GM19467 (cell line): ENCODE data around the gene TRAPPC11.
"Not testable (repeated sequence)": the region's sequence is repeated elsewhere in the genome, so short reads cannot be mapped to it uniquely, and the experiment has no call there.

Source experiments
- ATAC-seq: cut with Tn5 transposase; IDR thresholded peaks from one replicate; pipeline ENCODE4 v1.9.1; 2021; ENCODE audit warnings: mild to moderate bottlenecking, moderate library complexity; ENCODE audit not compliant: unreplicated experiment

TRAPPC11 gene

DNA sequence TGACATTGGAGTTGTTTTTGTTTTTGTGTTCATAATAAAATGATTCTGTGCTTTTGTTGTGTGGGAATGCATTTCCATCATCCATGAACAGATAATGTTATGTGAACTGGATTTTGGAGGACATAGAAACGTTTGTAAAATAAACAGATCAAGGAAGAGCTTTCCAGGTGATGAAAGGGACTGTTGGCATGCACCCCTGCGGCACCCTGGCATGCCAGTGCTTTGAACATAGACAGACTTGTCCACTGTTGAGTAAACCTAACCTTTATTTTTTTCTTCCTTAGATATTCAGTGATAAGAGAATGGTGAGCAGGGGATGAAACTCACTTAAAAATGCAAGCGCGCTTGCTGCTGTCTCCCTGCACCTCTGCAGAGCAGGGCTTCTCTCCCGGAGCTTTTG is 59.8 kb downstream of the TRAPPC11 start:
- no peak for ATAC-seq

DNA sequence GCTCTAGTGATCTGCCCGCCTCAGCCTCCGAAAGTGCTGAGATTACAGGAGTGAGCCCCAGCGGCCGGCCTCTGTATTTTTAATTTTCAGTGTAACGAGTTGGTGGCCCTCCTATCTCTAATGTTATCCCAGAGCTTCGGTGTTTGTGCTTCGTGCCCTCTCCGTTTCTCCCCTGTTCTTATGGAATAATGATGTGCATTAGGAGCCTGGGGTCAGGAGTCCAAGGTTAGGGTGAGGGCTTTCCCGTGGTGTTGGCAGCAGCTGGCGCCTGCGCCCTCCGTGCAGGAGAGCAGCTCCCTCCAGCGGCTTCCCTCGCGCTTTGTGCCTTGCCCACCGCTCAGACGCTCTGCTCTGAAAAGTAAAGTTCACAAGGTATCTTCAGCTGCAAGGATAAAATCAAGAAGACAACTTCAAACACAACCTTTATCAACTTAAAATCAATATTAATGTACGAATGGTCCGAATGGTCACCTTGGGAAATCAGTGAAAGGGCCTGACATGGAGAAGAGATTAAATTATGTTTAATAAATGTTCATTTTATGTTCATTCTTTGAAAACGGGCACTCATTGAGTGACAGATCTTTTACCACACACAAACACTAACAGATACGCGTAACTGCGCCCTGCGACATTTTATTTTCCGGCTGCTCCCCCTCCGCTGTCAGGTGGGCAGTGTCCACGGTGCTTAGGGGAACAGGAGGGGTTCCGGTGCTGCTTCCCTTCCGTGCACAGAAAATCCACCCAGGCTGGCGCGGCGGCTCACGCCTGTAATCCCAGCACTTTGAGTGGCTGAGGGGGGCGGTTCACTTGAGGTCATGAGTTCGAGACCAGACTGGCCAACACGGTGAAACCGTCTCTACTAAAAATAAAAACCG is 62.4 kb downstream of the TRAPPC11 start:
- ATAC-seq, result no peak

DNA sequence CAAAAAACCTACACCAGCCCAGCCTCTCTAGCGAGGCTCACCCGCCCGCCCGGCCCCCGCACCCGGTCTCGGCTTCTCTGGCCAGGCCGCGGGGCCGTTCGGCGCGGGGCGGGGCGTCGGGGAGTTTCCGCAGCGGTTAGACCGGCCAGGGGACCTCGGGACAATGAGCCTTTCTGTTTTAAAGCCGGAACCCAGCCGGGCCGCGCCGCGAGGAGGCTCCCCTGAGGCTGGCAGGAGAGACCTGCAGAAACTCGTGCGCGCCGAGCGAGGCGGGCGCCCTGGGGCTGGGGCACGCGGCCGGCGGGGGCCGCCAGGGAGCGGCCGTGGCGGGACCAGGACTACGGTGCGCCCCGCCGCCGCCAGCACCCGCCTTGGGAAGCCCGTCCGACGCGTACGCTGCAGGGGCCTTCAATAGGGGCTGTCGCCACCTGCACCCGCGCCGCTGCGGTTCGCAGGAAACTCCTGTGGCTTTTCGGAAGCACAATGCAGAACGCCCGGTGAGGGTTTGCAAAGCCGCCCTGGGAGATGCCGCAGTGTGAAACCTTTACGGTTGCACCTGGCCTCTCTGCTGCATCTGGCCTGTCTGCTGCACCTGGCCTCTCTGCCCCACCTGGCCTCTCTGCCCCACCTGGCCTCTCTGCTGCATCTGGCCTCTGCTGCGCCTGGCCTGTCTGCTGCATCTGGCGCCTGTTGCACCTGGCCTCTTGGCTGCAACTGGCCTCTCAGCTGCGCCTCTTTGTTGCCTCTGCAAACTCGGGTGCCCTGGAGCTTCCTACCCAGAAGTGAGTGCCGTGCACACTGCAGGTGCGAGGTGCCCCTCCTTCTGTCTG is 63.9 kb downstream of the TRAPPC11 start:
- peak; percentile 82 for ATAC-seq

DNA sequence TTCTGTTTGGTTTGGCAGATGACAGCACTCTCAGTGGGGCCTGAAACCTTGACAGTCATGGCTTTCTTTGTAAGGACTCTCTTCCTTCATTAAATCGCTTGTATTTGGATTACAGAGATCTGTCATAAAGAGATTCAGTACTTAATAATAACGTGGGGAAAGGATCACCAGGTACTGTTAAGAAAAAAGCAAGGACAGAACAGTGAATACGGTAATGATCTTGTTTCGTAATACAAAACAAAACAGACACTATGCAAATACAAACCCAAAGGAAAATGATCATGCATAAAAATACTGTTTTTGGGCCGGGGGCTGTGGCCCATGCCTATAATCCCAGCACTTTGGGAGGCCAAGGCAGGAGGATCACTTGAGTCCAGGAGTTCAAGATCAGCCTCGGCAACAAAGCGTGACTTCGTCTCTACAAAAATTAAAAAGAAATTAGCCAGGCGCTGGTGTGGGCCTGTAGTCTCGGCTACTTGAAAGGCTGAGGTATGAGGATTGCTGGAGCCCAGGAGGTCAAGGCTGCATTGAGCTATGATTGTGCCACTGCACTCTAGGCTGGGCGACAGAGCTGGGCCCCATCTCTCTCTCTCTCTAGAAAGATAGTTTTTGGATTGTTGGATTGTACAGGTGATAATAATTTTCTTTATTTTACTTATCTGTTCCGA is 64.6 kb downstream of the TRAPPC11 start:
- ATAC-seq, result no peak

DNA sequence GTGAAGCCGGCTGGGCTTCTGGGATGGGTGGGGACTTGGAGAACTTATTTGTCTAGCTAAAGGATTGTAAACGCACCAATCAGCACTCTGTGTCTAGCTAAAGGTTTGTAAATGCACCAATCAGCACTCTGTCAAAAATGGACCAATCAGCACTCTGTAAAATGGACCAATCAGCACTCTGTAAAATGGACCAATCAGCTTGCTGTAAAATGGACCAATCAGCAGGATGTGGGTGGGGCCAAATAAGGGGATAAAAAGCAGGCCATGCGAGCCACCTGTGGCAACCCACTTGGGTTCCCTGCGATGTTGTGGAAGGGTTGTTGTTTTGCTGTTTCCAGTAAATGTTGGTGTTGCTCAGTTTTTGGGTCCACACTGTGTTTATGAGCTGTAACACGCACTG is 66.5 kb downstream of the TRAPPC11 start:
- ATAC-seq, result not testable (repeated sequence)

DNA sequence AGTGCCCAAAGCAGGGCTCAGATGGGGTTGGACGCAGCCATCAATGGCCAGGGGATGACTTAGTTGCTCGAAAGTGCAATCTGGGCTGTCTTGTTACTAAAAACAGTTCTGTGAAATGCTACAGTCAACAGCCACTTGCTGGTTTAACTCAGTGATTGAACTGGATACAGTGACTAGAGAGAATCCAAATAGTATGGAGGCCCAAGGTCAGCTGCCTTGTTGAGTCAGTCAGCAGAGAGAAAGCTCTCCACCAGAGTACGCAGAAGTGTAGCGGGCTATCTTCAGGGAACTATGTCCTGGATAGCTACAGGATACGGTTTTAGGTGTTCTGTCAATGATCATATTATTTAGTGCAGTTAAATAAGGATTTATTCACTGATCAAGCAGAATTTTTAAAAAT is 68.4 kb downstream of the TRAPPC11 start:
- no peak for ATAC-seq

DNA sequence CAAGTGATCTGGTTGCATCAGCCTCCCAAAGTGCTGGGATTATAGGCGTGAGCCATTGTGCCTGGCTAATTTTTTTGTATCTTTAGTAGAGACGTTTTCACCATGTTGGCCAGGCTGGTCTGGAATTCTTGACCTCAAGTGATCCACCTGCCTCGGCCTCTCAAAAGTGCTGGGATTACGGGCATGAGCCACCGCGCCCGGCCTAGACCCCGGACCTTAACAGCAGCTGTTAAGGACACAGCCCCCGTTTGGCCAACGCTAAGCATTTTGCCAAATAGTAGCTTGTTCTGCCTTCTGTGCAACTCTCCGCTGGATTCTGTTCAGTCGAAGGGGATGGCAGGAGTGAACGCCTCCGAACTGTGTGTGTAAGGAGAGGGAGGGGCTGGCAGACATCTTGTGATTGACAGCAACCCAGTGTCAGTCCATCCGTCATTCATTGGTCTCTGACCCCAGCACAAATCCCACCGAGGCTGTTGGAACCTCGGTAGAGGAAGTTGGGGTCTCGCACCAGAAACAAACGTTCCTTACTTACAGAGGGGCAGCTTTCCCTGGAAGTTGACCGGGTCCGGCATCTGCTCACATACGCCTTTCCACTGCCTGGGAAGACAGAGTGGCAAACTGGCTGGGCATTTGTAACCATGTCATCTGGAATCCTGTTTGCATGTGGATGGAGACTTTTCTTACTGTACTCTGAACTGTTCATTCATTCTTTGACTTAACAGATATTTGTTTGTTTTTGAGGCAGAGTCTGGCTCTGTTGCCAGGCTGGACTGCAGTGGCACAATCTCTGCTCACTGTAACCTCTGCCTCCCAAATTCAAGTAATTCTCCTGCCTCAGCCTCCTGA is 69.4 kb downstream of the TRAPPC11 start:
- no peak for ATAC-seq

DNA sequence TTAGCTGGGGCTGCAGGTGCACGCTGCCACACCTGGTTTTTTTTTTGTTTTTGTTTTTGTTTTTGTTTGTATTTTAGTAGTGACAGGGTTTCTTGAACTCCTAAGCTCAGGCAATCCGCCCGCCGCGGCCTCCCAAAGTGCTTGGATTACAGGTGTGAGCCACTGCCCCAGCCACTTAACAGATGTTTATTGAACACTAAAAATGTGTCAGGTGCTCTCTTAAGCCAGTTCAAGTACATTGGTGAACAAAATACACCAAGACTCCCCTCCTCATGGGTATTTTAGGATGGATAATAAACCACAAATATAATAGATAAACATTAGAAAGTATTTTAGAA is 69.9 kb downstream of the TRAPPC11 start:
- ATAC-seq, result no peak

DNA sequence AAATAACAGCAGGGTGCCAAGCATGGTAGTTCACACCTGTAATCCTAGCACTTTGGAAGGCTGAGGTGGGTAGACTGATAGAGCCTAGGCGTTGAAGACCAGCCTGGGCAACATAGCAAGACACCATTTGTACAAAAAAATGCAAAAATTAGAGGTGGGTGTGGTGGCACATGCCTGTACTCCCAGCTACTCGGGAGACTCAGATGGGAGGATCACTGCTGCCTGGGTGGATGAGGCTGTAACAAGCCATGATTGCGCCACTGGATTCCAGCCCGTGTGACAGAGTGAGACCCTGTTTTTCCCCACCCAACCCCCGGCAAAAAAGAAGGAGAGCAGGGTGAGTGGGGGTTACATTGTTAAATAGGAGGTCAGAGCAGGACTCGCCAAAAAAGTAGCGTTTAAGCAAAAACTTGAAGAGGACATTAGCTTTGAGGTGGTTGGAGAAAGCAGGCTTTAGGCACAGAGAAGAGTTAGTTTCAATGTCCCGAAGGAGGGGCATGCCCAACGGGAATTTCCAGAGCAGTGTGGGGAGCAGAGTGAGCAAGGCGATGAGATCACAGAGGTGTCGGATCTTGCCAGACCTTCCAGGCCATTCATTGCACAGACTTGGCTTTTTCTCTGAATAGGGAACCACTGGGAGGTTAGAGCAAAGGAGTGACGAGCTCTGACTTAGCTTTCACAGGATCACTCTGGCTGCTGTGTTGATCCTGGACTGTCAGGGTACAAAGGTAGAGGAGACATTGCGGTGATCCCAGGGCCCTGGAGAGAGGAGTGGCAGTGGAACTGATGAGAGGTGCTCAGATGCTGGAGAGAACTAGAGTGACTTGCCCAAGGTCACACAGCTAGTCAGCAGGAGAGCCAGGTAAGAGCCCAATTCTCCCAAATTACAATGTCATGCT is 70.6 kb downstream of the TRAPPC11 start:
- no peak for ATAC-seq

DNA sequence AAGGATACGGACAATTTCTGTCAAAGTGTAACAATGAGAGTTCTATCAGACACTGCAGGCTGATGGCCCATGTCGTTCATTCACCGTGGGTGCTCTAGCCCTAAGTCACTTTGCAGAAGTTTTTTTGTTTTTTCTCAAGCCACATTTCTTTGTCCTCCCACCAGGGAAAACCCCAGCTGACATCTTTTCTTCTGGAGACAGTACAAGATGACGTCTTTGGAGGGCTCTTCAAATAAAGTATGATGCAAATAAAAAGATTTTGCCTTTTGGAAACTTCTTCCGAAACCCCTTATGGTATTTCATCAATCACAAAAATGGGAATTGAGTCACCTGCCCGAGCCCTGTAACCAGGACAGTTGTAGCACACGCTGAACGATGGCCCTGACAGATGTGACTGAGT is 73.2 kb downstream of the TRAPPC11 start:
- ATAC-seq, result no peak

DNA sequence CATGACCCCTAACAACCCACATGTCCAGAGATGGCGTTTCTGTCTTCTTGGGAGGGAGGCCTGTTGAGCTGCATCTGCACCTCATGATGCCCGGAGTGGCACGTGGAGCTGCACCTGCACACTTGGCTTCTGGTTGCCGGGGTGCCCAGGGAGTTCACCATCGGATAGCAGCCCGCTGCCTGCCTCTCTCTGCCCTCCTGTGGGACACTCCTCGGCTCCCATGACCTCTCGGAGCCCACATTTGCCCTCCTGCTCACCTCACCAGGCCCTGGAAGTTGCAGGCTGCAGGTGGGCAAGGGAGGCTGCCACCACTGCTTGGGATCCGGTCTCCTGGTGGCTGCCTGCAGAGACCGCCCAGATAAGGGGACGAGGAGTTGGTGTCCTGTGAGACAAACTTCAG is 74.1 kb downstream of the TRAPPC11 start:
- no peak for ATAC-seq

DNA sequence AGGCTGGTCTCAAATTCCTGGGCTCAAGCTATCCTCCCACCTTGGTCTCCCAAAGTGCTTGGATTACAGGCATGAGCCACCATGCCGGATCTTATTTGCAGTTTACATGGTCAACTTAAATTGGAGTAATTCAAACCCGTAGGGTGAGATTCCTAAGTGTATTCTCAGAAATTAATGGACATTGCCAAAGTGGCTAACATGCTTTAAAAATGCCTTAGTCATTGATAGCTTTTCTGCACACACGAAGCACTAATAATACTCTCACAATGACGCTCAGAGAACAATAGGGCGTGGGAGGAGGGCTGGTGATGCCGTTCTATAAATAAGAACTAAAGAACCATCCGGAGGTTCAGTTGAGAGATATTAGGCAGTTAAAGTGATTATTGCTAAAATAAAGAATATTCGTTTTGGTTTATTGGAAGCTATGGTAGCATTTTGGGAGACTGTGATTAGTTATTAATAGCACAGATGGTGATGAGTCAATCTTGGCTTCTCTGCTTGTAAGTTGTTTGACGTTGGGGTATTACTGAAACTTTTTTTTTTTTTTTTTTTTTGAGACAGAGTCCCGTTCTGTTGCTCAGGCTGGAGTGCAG is 79.1 kb downstream of the TRAPPC11 start:
- no peak for ATAC-seq

DNA sequence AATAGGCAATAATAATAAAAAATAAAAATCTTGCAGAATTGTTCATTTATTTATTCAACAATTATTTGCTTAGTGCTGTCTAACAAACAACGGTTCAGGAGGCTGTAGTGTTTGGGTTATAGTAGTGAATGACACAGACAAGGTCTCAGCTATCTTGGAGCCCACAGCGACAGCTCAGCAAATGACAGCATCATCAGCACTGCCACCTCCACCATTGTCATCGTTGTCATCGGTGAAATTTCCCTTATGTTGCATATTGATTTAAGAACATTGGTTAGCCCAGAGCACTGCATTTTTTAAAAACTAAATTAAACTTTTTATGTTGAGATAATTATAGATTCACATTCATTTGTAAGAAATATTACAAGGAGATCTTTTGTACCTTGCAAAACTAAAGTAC is 79.9 kb downstream of the TRAPPC11 start:
- ATAC-seq, result no peak

DNA sequence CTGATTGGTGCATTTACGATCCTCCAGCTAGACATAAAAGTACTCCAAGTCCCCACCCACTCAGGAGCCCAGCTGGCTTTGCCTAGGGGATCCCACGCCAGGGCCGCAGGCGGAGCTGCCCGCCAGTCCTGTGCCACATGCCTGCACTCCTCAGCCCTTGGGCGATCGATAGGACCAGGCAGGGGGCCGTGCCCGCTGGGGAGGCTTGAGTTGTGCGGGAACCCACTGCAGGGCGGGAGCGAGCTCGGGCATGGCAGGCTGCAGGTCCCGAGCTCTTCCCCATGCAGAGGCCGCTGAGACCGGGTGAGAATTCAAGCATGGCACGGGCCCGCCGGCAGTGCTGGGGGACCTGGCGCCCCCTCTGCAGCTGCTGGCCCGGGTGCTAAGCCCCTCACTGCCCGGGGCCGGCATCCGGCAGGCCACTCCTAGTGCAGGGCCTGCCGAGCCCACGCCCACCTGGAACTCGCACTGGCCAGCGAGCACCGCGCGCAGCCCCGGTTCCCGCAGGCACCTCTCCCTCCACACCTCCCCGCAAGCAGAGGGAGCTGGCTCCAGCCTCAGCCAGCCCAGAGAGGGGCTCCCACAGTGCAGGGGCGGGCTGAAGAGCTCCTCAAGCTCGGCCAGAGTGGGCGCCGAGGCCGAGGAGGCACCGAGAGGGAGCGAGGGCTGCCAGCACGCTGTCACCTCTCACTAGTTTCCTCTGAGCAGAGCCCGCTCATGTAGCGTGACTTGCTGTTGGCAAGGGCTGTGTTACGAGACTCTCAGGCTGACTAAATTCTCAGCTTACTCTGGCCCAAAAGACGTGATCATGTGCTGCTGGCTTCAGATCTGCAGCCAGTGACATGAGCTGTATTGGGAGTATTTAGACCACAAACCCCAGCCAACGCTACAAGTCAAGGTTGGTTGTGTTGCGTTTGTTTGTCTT is 87.5 kb downstream of the TRAPPC11 start:
- no peak for ATAC-seq

DNA sequence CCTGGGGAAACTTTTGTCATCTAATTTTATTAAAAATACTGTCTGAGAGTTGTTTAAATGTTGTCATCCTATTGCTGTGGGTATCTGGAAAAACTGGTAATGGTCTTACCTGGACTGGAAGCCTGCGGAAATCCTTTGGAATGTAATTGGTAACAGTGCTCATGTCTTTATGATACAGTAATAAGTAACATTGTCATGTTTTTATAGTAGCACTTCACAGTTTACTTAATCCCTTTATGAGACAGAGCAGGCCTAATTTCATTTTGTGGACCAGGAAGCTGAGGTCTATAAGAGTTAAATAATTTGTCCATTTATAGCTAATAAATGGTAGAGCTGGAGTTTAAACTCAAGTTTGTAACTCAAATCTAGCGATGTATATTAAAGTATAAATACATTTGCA is 88.3 kb downstream of the TRAPPC11 start:
- ATAC-seq, result no peak

DNA sequence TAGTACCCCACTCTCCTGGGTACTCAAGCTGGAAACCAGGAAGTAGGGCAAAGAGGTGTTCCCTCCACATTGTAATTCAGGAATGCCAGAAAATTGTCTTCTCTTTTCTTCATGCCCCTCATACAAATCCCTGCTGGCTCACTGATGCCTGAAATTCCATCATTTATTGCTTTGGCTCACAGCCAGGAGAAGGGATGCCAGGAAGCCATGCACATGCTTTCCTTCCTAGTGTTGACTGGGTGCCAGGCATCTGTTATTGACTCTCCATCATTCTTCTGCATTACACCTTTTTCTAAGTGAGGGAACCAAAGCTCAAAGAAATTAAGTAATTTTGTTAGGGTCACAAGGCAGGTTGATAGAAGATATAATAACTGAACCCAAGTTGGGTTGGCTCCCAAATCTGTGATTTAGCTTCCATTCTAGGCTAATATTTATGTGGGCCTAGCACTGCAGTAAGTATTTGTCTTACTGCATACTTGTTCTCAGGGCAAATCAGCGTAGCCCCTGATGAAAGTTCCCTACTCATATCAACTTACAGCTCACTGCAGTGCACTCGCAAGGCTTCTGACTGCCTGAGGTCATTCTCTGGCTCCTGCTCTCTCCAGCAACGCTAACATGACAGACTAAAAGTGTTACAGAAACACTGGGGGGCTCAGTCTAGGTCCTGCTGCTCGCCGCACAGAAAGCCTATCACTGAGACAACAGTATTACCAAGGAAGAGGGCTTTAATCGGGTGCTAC is 89.0 kb downstream of the TRAPPC11 start:
- ATAC-seq, result no peak

DNA sequence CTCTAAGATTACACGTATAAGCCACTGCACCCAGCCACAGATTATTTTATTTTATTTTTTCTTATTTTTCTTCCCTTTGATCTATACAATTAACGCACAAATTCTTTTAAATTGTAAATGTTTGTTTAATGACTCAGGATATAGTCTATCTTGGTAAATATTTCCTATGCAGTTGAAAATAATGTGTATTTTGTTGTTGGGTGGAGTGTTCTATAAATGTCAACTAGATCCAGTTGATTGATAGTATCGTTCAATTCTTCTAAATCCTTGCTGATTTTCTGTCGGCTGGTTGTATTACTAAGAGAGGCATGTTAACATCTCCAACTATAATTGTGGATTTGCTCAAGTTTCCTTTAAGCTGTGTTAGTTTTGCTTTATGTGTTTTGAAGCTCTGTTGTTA is 92.0 kb downstream of the TRAPPC11 start:
- no peak for ATAC-seq

DNA sequence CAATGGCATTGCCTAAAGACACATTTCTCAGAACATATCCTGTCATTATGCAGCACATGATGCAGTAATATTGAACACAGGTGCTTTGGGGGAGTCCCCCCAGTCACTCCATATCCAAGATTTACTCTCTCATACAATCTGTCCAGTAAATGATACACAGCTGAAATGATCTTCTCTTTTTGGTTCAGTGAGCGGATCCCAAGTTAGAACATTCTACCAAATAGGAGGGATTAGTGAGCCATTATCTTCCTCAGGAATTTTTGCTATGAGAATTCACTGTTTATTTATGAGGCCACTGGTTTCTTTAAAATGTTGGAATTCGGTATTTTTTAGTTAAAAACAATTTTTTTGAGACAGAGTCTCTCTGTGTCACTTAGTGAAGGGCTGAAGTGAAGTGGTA is 96.5 kb downstream of the TRAPPC11 start:
- ATAC-seq, result no peak
